Progenitor cell of endocrine pancreas (in vitro differentiated cells): Measurements from ENCODE around the gene RBM25. TPM values are rescaled to one million over a fixed set of nuclear protein-coding genes. Genes with fewer than 3 reads are reported as not detected.
A peak's percentile ranks its signal among the peaks of the same experiment; 100 is the strongest.
"Not testable (repeated sequence)": the region's sequence is repeated elsewhere in the genome, so short reads cannot be mapped to it uniquely, and the experiment has no call there.

ENCODE experiments used
- DNase-seq: peaks from one replicate; pipeline ENCODE4 v3.0.0; 2021; ENCODE audit warnings: low spot score; ENCODE audit not compliant: unreplicated experiment
- H3K27ac Mint-ChIP-seq: 2 replicates; pipeline ENCODE4 v1.8.0; 2021; ENCODE audit warnings: mild to moderate bottlenecking, moderate library complexity, mixed read lengths
- H3K27me3 Mint-ChIP-seq: 2 replicates; pipeline ENCODE4 v1.8.0; 2021; ENCODE audit warnings: mixed read lengths
- H3K36me3 Mint-ChIP-seq: 2 replicates; pipeline ENCODE4 v1.8.0; 2022; ENCODE audit warnings: mixed read lengths; ENCODE audit not compliant: insufficient read depth
- H3K4me1 Mint-ChIP-seq: 2 replicates; pipeline ENCODE4 v1.8.0; 2021; ENCODE audit warnings: low read depth, mixed read lengths
- H3K4me3 Mint-ChIP-seq: 2 replicates; pipeline ENCODE4 v1.8.0; 2021; ENCODE audit warnings: low read depth, mild to moderate bottlenecking, moderate library complexity, mixed read lengths
- H3K9me3 Mint-ChIP-seq: 2 replicates; pipeline ENCODE4 v1.8.0; 2021; ENCODE audit warnings: low read depth, mixed read lengths
- CTCF ChIP-seq: fragments of 200-600 bp; sonication (generic); IDR thresholded peaks from one replicate; pipeline ENCODE4 v1.5.0; 2021; ENCODE audit warnings: antibody characterized with exemption, mild to moderate bottlenecking; ENCODE audit not compliant: unreplicated experiment
- total RNA-seq: library from RNA; stranded (reverse); gene quantifications from 2 replicates; pipeline ENCODE4 v1.2.1, GENCODE V29; 2021

The RBM25 gene
- total RNA-seq, 1 donor from 2014 or later = 133 TPM

- TF ChIP-seq CTCF = no peak
- peaks cover 14% of the 10 kb centered on the region for H3K36me3 Mint-ChIP-seq
- H3K27me3 Mint-ChIP-seq = no peaks in the 10 kb centered on the region
- peak overlapping the region; percentile 87 for H3K4me3 Mint-ChIP-seq
- DNase-seq = no peak
- H3K27ac Mint-ChIP-seq = peak overlapping the region; percentile 95
- no peaks in the 10 kb centered on the region for H3K9me3 Mint-ChIP-seq
- H3K4me1 Mint-ChIP-seq = peaks cover 19% of the 10 kb centered on the region
Observed at GRCh38 chr14:73026243-73026844, 32.0 kb upstream of the RBM25 start.

- H3K4me1 Mint-ChIP-seq = peaks cover 19% of the 10 kb centered on the region
- peak; percentile 83 for DNase-seq
- H3K9me3 Mint-ChIP-seq = no peaks in the 10 kb centered on the region
- peak within 1 kb of the TSS; percentile 87 for H3K4me3 Mint-ChIP-seq
- peaks cover 12% of the 10 kb centered on the region for H3K36me3 Mint-ChIP-seq
- peak within 1 kb of the TSS; percentile 95 for H3K27ac Mint-ChIP-seq
- no peaks in the 10 kb centered on the region for H3K27me3 Mint-ChIP-seq
- TF ChIP-seq CTCF = no peak
Observed at GRCh38 chr14:73026845-73027542, 31.3 kb upstream of the RBM25 start, which contains the start of gene ZFYVE1. TSS of gene ZFYVE1 (minus strand) at chr14:73027106. CDS start at chr14:73024508, 2,598 bp downstream.

GRCh38 chr14:73027546-73027945 is 30.8 kb upstream of the RBM25 start:
- Mint-ChIP-seq H3K27me3 (no peaks in the 10 kb centered on the region), H3K4me3 (peak overlapping the region; percentile 87), H3K9me3 (no peaks in the 10 kb centered on the region), H3K36me3 (peaks cover 12% of the 10 kb centered on the region), H3K4me1 (peaks cover 18% of the 10 kb centered on the region), H3K27ac (no peak overlapping the region)
- no peak for TF ChIP-seq CTCF
- no peak for DNase-seq

- Mint-ChIP-seq H3K9me3 (no peaks in the 10 kb centered on the region), H3K27ac (no peak overlapping the region), H3K27me3 (no peaks in the 10 kb centered on the region), H3K4me1 (peaks cover 15% of the 10 kb centered on the region), H3K36me3 (peaks cover 9% of the 10 kb centered on the region), H3K4me3 (peak overlapping the region; percentile 87)
- DNase-seq = no peak
- TF ChIP-seq CTCF = no peak
Observed at GRCh38 chr14:73027984-73028383, 30.4 kb upstream of the RBM25 start.

- not testable (repeated sequence) for H3K4me1 Mint-ChIP-seq, H3K27ac Mint-ChIP-seq, H3K36me3 Mint-ChIP-seq, DNase-seq, H3K9me3 Mint-ChIP-seq, H3K4me3 Mint-ChIP-seq, H3K27me3 Mint-ChIP-seq
Observed at GRCh38 chr14:73036706-73037450, 21.5 kb upstream of the RBM25 start.
